Hematopoietic multipotent progenitor cell treated with erythropoietin and hydrocortisone succinate and interleukin-3 and kit ligand, for 8 days (in vitro differentiated cells): ENCODE results near the gene PTPRO.
"Not testable (repeated sequence)": the region's sequence is repeated elsewhere in the genome, so short reads cannot be mapped to it uniquely, and the experiment has no call there.

Source experiments
- DNase-seq: peaks from one replicate; pipeline ENCODE4 v3.0.0-alpha.2; 2015

PTPRO gene

GRCh38 chr12:15608941-15609340, 286.6 kb downstream of the PTPRO start:
- DNase-seq = no peak

GRCh38 chr12:15613981-15614380, 291.7 kb downstream of the PTPRO start:
- DNase-seq = no peak

DNA sequence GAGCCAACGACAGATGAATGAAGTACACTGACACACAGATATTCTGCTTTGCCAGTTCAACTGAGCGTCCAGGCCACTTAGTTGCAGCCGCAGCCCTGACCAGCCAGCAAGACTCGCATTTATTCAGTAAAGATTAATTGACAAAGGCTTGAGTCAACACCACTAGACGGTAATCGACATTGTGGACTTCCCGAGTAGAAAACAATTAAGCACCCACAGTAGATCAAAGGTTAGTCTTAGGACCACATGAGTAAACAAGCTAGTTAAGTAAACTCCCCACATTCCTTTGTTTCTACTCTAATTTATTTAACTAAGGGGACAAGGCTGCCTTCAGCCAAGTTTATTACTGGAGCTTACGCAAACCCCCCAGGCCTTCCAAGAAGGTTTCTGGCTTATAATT, 294.2 kb downstream of the PTPRO start:
- not testable (repeated sequence) for DNase-seq

DNA sequence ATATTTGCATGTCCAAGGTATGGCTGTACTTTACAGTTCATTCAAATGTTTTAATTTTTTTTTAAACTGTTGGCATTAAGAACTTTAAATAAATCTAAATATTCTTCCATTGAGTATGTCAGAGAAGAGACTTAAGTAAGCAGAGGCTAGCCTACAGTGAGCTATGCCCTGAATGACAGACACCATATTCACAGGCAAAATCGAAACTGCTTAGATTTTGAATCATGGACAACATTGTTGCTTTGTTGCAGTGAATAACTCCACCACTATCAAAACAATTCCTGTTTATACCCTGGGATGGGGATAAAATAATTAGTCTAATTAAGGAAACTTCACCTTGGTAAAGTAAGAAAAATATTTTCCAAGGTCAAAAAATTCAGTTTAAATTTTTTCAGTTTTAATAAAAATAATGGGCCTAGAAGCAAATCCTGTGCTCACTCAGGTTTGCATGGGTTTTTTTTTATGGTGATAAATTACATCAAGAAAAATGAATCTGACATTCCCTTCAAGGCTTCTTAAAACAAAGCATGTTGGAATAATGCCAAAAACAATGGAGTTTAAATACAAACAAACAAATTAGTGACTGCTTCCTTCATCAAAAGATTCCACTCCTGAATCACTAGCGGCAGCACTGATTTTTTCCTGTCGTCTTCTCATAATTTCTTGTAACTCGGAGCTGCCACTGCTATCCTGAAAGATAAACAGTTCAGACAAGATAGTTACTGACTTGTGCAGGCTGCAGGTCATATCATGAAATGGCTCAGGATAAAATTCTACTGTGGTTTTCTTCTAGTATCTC, 298.6 kb downstream of the PTPRO start:
- no peak for DNase-seq

DNA sequence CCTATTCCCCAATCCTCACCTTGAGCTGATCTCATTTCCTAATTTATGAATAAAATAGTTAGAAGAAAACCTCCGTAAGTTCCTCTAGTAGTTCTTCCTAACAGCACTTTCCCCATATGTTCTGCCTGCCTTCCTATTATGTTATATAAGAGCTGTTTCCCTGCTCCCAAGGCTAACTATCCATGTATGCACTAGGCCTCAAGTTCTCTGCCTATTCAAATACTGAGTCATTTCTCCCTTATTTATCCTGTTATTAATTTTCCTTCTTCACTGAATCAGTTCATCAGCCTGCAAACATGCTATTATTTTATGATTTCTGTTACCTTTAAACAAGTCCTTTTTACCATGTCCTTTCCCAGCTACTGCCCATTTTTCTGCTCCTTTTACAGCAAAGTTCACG, 302.8 kb downstream of the PTPRO start:
- DNase-seq = no peak

GRCh38 chr12:15627995-15628945, 306.0 kb downstream of the PTPRO start:
- peak; percentile 51 for DNase-seq

GRCh38 chr12:15629108-15629507, 306.8 kb downstream of the PTPRO start:
- DNase-seq = peak; percentile 45

- DNase-seq = no peak
Observed at GRCh38 chr12:15629761-15630160, 307.5 kb downstream of the PTPRO start.

DNA sequence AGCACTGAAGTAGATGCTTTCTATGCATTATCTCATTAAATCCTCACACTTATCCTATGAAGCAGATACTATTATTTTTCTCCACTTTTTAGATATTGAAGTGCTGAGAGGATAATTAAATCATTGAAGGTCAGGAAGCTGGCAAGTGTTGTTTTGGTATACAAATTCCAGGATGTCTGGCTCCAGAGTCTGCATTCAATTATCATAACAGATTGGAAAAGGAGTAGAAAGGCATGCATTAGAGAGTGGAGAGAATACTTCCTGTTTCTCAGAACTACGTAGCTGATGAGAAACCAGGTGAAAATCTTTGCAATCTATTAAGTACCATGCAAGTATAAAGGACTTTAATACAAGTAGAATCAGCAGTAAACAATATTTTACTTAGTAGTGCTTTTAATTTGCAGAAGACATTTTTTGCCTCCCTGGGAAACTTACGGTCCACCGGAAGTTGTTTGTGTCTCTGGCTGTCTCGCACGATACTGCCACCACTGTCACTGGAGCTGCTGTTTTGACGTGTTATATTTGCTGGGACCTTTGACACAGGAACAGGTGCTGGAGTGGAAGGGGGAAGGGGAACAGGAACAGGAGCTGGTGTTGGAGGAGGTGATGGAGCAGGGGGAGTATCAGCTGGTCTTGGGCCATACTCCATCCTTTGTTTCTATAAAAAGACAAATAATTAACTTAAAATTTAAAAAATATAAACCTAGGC, 308.9 kb downstream of the PTPRO start:
- DNase-seq = no peak

DNA sequence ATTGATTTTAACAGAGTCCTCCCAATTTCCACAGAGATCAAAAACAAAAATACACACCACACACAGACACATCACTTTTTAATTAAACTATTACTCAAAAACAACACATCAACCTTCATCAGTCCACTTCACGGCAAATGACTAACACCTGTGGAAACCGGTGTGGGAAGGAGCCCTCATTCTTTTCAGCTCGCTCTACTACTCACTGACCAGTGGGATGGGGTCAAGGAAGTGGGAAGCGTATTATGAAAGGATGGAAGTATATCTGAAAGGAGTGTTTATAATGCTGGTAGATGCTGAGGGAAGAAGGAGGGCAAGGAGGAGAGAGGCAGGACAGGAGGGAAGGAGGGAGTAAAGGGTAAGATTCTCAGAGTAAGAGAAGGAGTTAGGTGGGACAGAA, 310.4 kb downstream of the PTPRO start:
- DNase-seq = no peak

- no peak for DNase-seq
Observed at GRCh38 chr12:15633201-15633600, 310.9 kb downstream of the PTPRO start.

DNA sequence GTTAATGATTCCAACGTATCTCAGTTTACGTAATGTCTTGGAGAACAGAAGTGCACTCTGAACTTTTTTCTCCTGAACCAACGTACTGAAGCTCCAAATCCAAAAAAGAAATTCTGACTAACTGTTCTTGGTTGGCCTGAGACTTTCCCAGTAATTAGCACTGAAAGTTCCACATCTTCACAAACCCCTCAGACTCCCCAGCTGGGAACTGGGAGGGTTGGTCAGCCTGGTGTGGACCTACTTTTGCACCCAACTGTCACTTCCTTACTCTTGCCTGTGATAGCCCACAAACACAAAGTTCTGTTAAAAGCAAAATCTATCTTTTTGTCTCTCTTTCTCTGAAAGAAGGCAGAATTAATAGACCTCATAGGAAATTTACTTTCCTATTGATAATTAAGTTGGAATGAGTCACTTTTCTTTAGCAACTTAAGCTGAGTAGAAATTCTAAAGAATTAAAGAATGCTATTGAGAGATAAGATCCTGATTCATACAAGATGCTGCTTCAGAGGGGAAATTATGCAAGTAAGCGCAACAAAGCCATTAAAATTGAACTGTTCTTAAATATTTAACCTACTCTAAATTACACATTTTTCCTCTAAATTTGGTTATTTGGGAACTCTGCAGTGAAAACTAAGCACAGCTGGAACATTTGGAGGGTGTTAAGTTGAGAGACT, 311.8 kb downstream of the PTPRO start:
- DNase-seq = no peak

DNA sequence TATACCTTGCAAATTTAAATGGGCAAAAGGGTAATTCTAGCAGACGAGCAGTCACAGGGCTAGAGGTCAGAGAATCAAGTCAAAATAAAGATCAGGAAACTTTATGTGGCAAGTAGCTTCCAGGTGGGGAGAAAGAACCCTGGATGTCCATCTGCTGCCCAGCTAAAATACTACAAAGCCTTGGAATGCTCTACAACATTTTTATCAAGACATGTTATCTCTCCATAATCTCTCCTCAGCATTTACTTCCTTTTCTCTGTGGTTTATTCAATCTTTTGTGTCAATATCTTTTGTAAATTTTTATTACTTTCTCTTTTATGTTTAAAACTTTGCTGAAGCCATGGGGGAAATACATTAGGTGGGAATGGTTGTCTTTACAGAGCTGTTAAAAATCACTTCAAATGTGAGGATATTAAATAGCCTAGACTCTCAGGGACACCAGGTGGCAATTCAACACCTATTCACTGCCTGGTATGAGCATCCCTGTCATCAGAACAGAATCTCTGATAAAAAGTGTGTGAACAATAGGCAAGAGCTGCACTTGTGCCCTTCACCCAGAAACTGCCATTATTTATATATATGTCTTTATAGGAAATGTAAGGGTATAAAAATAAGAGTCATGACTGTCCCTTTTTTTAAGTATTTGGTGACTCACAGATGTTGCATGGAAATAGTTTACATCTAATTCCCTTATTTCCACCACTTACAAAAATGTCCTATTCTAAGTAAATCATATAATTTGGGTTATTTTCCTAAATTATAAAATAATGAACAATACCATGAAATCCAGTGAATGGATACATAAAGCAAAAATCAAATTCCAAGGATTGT, 314.0 kb downstream of the PTPRO start:
- DNase-seq = no peak

GRCh38 chr12:15638231-15638630, 315.9 kb downstream of the PTPRO start:
- no peak for DNase-seq

- no peak for DNase-seq
Observed at GRCh38 chr12:15644700-15645099, 322.4 kb downstream of the PTPRO start.

GRCh38 chr12:15646581-15646980, 324.3 kb downstream of the PTPRO start:
- no peak for DNase-seq
